ENCODE results near the gene LMAN2.
A peak's percentile ranks its signal among the peaks of the same experiment; 100 is the strongest.

LMAN2 gene

DNA sequence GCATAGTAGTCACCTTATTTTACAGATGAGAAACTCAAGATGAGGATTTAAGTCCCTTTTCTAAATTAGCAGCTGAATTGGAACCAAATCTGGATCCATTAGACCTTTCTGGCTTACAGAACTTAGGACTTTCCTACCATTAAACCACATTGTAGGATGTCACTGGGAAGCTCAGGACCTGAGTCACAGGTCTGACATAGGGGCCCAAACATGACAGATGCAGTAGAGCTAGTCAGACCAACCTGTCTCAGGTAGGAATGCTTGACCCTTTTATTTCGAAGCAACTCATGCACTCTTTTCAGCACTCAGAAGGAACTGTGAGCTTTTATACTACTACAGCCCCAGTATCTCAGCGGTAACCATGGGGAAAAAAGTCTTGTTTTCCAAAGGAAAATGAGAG is 50.5 kb downstream of the LMAN2 start:
- H3K79me1 ChIP-seq (ENCODE audit: low read depth, low read length): peaks cover 8% of the 10 kb centered on the region
- H3K4me3 ChIP-seq (ENCODE audit: low read length in 2 of 2): no peak overlapping the region
- no peak overlapping the region for H2BK5ac ChIP-seq (ENCODE audit: low read length)
- no peak overlapping the region for H3K18ac ChIP-seq (ENCODE audit: low read length)
- DNase-seq (ENCODE audit: low spot score): no peak
- H3K36me3 ChIP-seq (replicated peaks in 1 of 2; ENCODE audit: control insufficient read depth in 2 of 2, insufficient read depth in 2 of 2, low read length in 2 of 2): peaks cover 21 to 36% of the 10 kb centered on the region in 2 donors
- H3K23ac ChIP-seq (ENCODE audit: low read depth, low read length, poor library complexity): no peak overlapping the region
- no peak overlapping the region for H4K8ac ChIP-seq (ENCODE audit: low read depth, low read length)
- no peak overlapping the region for H3K14ac ChIP-seq (ENCODE audit: low read length)
- no peak overlapping the region for H2BK12ac ChIP-seq (ENCODE audit: low read length)
- no peak overlapping the region for H2BK15ac ChIP-seq (ENCODE audit: low read length)
- H2AK5ac ChIP-seq (ENCODE audit: low read depth, low read length): no peak overlapping the region
- no peak overlapping the region for H3K4me2 ChIP-seq (ENCODE audit: insufficient read depth, low read length, poor library complexity, severe bottlenecking)
- H3K4me1 ChIP-seq (ENCODE audit: control insufficient read depth in 2 of 2, insufficient read depth in 1 of 2, low read depth in 1 of 2, low read length in 2 of 2): peaks cover 9 to 14% of the 10 kb centered on the region in 2 donors
- H3K9me3 ChIP-seq (replicated peaks in 1 of 2; ENCODE audit: control insufficient read depth in 2 of 2, insufficient read depth in 1 of 2, low read depth in 1 of 2, low read length in 2 of 2): no peaks in the 10 kb centered on the region
- H3K9ac ChIP-seq (ENCODE audit: low read depth, low read length, poor library complexity): no peak overlapping the region
- H2BK120ac ChIP-seq (ENCODE audit: low read depth, low read length): no peak overlapping the region
- H3K27me3 ChIP-seq (ENCODE audit: control insufficient read depth in 3 of 3, insufficient read depth in 3 of 3, low read depth in 1 of 3, low read length in 3 of 3): peaks cover 0 to 6% (median 0%) of the 10 kb centered on the region in 3 experiments
- WGBS, 2 donors (ENCODE audit: extremely low coverage in 2 of 2, insufficient read length in 2 of 2, insufficient replicate concordance in 1 of 2): no CpG with 5 or more reads among the region's 2 CpGs
- no peak overlapping the region for H3K27ac ChIP-seq (replicated peaks; ENCODE audit: low read length)
- no peak overlapping the region for H2AFZ ChIP-seq (ENCODE audit: low read length)
- H4K91ac ChIP-seq (ENCODE audit: low read depth, low read length, poor library complexity): no peak overlapping the region
- no peak overlapping the region for H3K4ac ChIP-seq (ENCODE audit: low read length)

DNA sequence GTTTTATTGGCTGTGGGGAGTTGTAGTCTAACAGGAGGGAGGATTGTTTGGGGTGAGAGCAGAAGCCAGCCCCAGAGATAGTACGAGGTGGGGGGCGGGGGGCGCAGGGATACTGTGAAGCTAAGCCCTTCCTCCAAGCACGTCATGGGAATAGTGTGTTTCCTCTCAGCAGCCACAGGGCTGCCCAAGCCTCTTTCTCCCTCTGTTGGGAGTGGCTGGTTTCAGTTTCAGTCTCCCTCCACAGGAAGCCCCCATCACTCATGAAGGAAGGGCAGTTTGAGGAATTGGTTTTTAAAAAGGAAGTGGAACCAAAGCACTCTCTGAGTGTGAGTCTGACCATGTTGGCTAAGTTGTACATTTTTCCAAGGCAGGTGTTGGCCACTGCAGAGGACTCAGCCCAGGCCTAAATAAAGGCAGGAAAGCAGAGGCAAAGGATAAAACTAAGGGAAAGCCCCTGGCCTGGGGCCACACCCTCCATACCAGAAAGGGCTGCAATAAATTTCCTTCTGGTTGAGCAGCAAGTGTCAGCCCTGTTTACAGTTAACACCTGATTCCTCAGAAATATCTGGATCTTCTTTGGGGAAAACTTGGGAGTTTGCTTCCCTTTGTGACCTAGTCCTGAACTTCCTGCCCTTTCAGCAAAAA is 51.1 kb downstream of the LMAN2 start:
- H3K36me3 ChIP-seq (replicated peaks in 1 of 2; ENCODE audit: control insufficient read depth in 2 of 2, insufficient read depth in 2 of 2, low read length in 2 of 2): peaks cover 24 to 30% of the 10 kb centered on the region in 2 donors
- peaks cover 8% of the 10 kb centered on the region for H3K79me1 ChIP-seq (ENCODE audit: low read depth, low read length)
- peaks cover 0 to 6% (median 4%) of the 10 kb centered on the region in 3 experiments for H3K27me3 ChIP-seq (ENCODE audit: control insufficient read depth in 3 of 3, insufficient read depth in 3 of 3, low read depth in 1 of 3, low read length in 3 of 3)
- H3K18ac ChIP-seq (ENCODE audit: low read length): no peak overlapping the region
- no peak overlapping the region for H2AFZ ChIP-seq (ENCODE audit: low read length)
- no peak overlapping the region for H2BK12ac ChIP-seq (ENCODE audit: low read length)
- H3K27ac ChIP-seq (replicated peaks; ENCODE audit: low read length): no peak overlapping the region
- DNase-seq (ENCODE audit: low spot score): no peak
- H2AK5ac ChIP-seq (ENCODE audit: low read depth, low read length): no peak overlapping the region
- H3K4ac ChIP-seq (ENCODE audit: low read length): no peak overlapping the region
- H3K14ac ChIP-seq (ENCODE audit: low read length): no peak overlapping the region
- no peak overlapping the region for H3K4me3 ChIP-seq (ENCODE audit: low read length in 2 of 2)
- no peak overlapping the region for H3K23ac ChIP-seq (ENCODE audit: low read depth, low read length, poor library complexity)
- no peak overlapping the region for H4K8ac ChIP-seq (ENCODE audit: low read depth, low read length)
- no peak overlapping the region for H2BK15ac ChIP-seq (ENCODE audit: low read length)
- H4K91ac ChIP-seq (ENCODE audit: low read depth, low read length, poor library complexity): no peak overlapping the region
- H3K4me2 ChIP-seq (ENCODE audit: insufficient read depth, low read length, poor library complexity, severe bottlenecking): no peak overlapping the region
- H2BK5ac ChIP-seq (ENCODE audit: low read length): no peak overlapping the region
- WGBS, 2 donors (ENCODE audit: extremely low coverage in 2 of 2, insufficient read length in 2 of 2, insufficient replicate concordance in 1 of 2): no CpG with 5 or more reads among the region's 4 CpGs
- no peaks in the 10 kb centered on the region for H3K9me3 ChIP-seq (replicated peaks in 1 of 2; ENCODE audit: control insufficient read depth in 2 of 2, insufficient read depth in 1 of 2, low read depth in 1 of 2, low read length in 2 of 2)
- H3K4me1 ChIP-seq (ENCODE audit: control insufficient read depth in 2 of 2, insufficient read depth in 1 of 2, low read depth in 1 of 2, low read length in 2 of 2): peaks cover 9 to 14% of the 10 kb centered on the region in 2 donors
- no peak overlapping the region for H3K9ac ChIP-seq (ENCODE audit: low read depth, low read length, poor library complexity)
- H2BK120ac ChIP-seq (ENCODE audit: low read depth, low read length): no peak overlapping the region

DNA sequence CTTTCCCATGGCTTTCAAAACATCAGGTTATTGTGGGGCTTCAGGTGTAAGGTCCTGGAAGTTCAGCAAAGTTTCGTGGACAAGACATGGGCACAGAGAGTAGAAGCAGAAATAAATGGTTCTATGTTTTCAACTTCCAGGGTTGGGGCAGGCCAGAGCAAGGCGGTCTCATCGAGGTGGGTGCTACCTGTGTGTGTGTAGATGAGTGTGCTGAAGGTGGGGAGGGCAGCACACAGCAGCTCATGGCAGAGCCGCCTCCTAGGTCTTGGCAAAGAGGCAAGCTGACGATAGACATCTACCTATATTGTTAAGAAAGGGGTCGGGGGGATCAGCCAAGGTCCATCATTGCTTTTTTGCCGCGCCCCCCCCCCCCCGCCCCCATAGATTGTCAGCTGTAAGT is 51.8 kb downstream of the LMAN2 start:
- Histone ChIP-seq H3K9ac (ENCODE audit: low read depth, low read length, poor library complexity) (no peak overlapping the region), H3K79me1 (ENCODE audit: low read depth, low read length) (peaks cover 8% of the 10 kb centered on the region), H3K4me3 (ENCODE audit: low read length in 2 of 2) (no peak overlapping the region), H2BK5ac (ENCODE audit: low read length) (no peak overlapping the region), H2BK120ac (ENCODE audit: low read depth, low read length) (no peak overlapping the region), H3K27me3 (ENCODE audit: control insufficient read depth in 3 of 3, insufficient read depth in 3 of 3, low read depth in 1 of 3, low read length in 3 of 3) (peaks cover 0 to 6% (median 6%) of the 10 kb centered on the region in 3 experiments), H2AFZ (ENCODE audit: low read length) (no peak overlapping the region), H3K4ac (ENCODE audit: low read length) (no peak overlapping the region), H2BK15ac (ENCODE audit: low read length) (no peak overlapping the region), H3K18ac (ENCODE audit: low read length) (no peak overlapping the region), H3K23ac (ENCODE audit: low read depth, low read length, poor library complexity) (peak overlapping the region; percentile 25), H3K14ac (ENCODE audit: low read length) (no peak overlapping the region), H4K91ac (ENCODE audit: low read depth, low read length, poor library complexity) (no peak overlapping the region), H3K9me3 (replicated peaks in 1 of 2; ENCODE audit: control insufficient read depth in 2 of 2, insufficient read depth in 1 of 2, low read depth in 1 of 2, low read length in 2 of 2) (no peaks in the 10 kb centered on the region), H2BK12ac (ENCODE audit: low read length) (no peak overlapping the region), H3K27ac (replicated peaks; ENCODE audit: low read length) (no peak overlapping the region), H4K8ac (ENCODE audit: low read depth, low read length) (no peak overlapping the region), H2AK5ac (ENCODE audit: low read depth, low read length) (no peak overlapping the region), H3K4me1 (ENCODE audit: control insufficient read depth in 2 of 2, insufficient read depth in 1 of 2, low read depth in 1 of 2, low read length in 2 of 2) (peaks cover 6 to 11% of the 10 kb centered on the region in 2 donors), H3K4me2 (ENCODE audit: insufficient read depth, low read length, poor library complexity, severe bottlenecking) (no peak overlapping the region), H3K36me3 (replicated peaks in 1 of 2; ENCODE audit: control insufficient read depth in 2 of 2, insufficient read depth in 2 of 2, low read length in 2 of 2) (peaks cover 24 to 26% of the 10 kb centered on the region in 2 donors)
- DNase-seq (ENCODE audit: low spot score): no peak
- no CpG with 5 or more reads among the region's 9 CpGs for WGBS, 2 donors (ENCODE audit: extremely low coverage in 2 of 2, insufficient read length in 2 of 2, insufficient replicate concordance in 1 of 2)

DNA sequence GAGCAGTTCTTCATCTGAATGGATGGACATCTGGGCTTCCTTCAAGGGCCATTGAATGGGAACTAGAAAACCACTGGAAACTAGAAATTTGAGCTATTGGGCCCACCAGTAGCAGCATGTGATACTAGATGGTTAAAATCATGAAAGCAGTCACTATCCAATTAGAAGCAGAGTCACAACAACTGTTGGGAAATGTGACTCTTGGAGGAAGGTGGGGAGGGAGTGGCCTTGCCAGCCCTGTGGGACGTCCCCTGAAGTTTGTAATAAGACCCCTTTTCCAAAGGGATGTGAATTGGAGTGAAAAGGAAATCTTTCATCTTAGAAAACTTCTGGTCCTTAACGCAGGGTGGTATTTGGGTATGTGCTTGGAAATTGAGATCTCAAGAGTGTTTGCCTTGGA is 53.5 kb downstream of the LMAN2 start:
- H2BK5ac ChIP-seq (ENCODE audit: low read length): no peak overlapping the region
- no peak overlapping the region for H2BK120ac ChIP-seq (ENCODE audit: low read depth, low read length)
- H3K4me2 ChIP-seq (ENCODE audit: insufficient read depth, low read length, poor library complexity, severe bottlenecking): no peak overlapping the region
- no peak overlapping the region for H3K27ac ChIP-seq (replicated peaks; ENCODE audit: low read length)
- DNase-seq (ENCODE audit: low spot score): no peak
- peaks cover 3 to 7% of the 10 kb centered on the region in 2 donors for H3K4me1 ChIP-seq (ENCODE audit: control insufficient read depth in 2 of 2, insufficient read depth in 1 of 2, low read depth in 1 of 2, low read length in 2 of 2)
- no peak overlapping the region for H4K91ac ChIP-seq (ENCODE audit: low read depth, low read length, poor library complexity)
- no peak overlapping the region for H2BK12ac ChIP-seq (ENCODE audit: low read length)
- H2AK5ac ChIP-seq (ENCODE audit: low read depth, low read length): no peak overlapping the region
- H3K18ac ChIP-seq (ENCODE audit: low read length): no peak overlapping the region
- no peaks in the 10 kb centered on the region for H3K79me1 ChIP-seq (ENCODE audit: low read depth, low read length)
- H2BK15ac ChIP-seq (ENCODE audit: low read length): no peak overlapping the region
- no peak overlapping the region for H3K23ac ChIP-seq (ENCODE audit: low read depth, low read length, poor library complexity)
- peaks cover 0 to 13% (median 3%) of the 10 kb centered on the region in 3 experiments for H3K27me3 ChIP-seq (ENCODE audit: control insufficient read depth in 3 of 3, insufficient read depth in 3 of 3, low read depth in 1 of 3, low read length in 3 of 3)
- H4K8ac ChIP-seq (ENCODE audit: low read depth, low read length): no peak overlapping the region
- WGBS, 2 donors (ENCODE audit: extremely low coverage in 2 of 2, insufficient read length in 2 of 2, insufficient replicate concordance in 1 of 2): no CpG with 5 or more reads among the region's 2 CpGs
- no peak overlapping the region for H3K9ac ChIP-seq (ENCODE audit: low read depth, low read length, poor library complexity)
- no peak overlapping the region for H3K4ac ChIP-seq (ENCODE audit: low read length)
- no peak overlapping the region for H3K4me3 ChIP-seq (ENCODE audit: low read length in 2 of 2)
- H2AFZ ChIP-seq (ENCODE audit: low read length): no peak overlapping the region
- peaks cover 22 to 41% of the 10 kb centered on the region in 2 donors for H3K36me3 ChIP-seq (replicated peaks in 1 of 2; ENCODE audit: control insufficient read depth in 2 of 2, insufficient read depth in 2 of 2, low read length in 2 of 2)
- H3K9me3 ChIP-seq (replicated peaks in 1 of 2; ENCODE audit: control insufficient read depth in 2 of 2, insufficient read depth in 1 of 2, low read depth in 1 of 2, low read length in 2 of 2): no peaks in the 10 kb centered on the region
- no peak overlapping the region for H3K14ac ChIP-seq (ENCODE audit: low read length)

Measured in neuronal stem cell (in vitro differentiated cells).